ENCODE results near the gene UNC80.

Gene UNC80

DNA sequence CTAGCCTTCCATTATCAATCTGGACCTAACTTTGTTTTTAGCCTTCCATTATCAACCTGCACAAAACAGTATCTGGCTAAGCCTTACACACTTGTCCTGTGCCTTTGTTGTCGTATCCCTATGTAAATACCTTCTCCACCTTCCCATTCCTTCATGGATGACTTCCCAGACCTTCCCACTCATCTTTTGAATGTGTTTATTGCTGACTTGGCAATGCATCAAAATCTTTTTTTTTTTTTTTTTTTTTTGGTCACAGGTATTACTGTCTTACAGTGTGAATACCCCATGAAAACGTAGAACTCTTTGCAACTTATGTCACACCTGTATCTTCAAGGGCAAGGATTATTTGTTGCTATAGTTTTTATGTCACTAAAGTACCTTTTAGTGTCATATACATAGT, 256.5 kb downstream of the UNC80 start:
- no peak for DNase-seq (ENCODE audit: low spot score)

DNA sequence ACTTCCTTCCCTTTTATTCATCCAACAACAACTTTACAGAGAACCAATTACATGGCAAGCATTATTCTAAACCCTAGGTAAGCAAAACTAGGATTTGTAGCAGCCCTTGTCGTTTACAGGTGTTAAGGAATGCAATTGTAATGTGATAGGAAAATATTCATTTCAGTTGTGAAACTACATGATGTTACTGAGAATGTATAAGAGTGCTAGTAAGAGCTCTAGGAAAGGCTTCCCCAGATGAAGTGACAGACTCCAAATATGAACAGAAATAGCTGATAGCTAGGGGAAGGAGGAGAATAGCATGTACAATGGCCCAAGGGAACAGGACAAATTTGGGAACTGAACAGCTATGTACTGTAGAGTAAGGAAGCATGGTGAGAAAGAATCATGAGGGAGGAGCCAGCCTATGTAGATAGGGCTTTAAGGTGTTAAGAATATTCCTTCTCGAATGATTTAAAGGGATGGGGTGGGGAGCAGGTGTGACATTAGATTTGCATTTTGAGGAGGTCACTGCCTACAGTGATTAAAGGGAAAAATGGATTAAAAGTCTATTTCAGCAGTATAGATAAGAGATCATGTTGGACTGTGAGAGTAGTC, 262.6 kb downstream of the UNC80 start:
- no peak for DNase-seq (ENCODE audit: low spot score)

DNA sequence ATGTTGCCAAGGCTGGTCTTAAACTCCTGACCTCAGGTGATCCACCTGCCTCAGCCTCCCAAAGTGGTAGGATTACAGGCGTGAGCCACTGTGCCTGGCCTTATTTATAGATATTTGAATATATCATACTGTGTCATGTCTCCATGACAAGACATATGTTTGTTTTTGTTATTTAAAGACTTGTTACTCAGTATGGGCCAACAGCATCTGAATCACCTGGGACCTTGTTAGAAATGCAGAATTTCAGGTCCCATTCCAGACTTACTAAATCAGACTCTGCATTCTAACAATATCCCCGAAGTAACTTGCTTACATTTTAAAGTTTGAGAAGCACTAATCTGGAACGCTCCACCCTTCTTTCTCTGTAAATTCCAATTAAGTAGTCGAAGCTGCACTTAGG, 264.0 kb downstream of the UNC80 start:
- no peak for DNase-seq (ENCODE audit: low spot score)

DNA sequence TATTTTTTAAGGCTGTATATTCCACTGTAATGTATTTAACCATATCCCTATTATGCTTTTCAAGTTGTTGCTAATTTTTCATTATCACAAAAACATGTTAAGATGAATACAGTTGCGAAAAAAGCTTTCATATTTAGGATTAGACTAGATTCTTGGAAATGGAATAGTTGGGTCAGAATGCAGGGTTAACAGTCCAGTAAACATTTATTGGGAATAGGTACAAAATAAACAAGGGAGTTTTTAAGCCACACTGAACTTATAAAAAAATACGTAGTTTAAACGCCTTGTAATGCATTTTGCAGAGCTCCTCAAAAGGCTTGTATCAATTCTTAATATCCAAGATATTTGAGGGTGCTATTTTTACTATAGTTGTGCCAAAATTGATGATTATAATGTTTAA, 266.4 kb downstream of the UNC80 start:
- no peak for DNase-seq (ENCODE audit: low spot score)

DNA sequence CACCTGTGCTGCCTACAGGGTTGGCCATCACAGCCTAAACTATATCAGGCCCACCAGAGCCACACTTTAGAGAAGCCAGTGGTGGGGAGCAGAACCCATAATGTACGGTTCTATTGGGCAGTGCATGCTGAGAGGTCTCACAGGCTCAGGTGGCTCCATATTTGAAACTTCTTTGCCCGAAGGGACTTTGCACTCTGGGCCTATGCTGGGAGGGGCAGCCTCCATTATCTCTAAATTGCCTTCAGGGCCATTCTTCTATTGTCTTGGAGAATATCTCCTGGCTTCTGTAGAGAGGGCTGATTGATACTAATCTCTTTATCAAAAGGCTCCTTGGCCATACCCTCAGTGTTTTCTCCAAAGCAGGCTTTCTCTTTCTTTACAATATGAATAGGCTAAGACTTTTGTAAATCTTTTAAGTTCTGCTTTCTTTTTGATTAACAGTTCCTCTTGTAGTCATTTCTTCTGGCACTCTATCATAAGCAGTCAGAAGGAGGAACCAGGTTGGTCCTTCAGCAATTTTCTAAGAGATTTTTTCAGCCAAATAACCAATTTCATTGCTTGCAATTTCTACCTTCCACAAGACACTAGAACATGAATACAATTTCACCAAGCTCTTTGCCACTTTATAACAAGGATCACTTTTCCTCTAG, 275.3 kb downstream of the UNC80 start:
- DNase-seq (ENCODE audit: low spot score): no peak

All from CD4-positive, alpha-beta T cell treated with Interleukin-15 for 4 hours (primary cell).